Fibroblast of mammary gland (primary cell): Measurements from ENCODE around the gene TECR.
"Not testable (repeated sequence)": the region's sequence is repeated elsewhere in the genome, so short reads cannot be mapped to it uniquely, and the experiment has no call there.

Experiments used
- DNase-seq: peaks from one replicate; pipeline ENCODE4 v3.0.0-alpha.2; 2010; ENCODE audit warnings: low read depth
- H3K4me3 ChIP-seq: 2 replicates; pipeline ENCODE4 v1.5.1; 2011; ENCODE audit warnings: low read depth, mild to moderate bottlenecking, low read length, moderate library complexity; ENCODE audit not compliant: control insufficient read depth
- TF ChIP-seq, protein P1 (sequence below): conservative IDR thresholded peaks from 2 replicates; pipeline ENCODE4 v1.5.1; 2011; ENCODE audit warnings: low read depth, low read length, inconsistent platforms; ENCODE audit not compliant: control insufficient read depth, insufficient read depth

The TECR gene

DNA sequence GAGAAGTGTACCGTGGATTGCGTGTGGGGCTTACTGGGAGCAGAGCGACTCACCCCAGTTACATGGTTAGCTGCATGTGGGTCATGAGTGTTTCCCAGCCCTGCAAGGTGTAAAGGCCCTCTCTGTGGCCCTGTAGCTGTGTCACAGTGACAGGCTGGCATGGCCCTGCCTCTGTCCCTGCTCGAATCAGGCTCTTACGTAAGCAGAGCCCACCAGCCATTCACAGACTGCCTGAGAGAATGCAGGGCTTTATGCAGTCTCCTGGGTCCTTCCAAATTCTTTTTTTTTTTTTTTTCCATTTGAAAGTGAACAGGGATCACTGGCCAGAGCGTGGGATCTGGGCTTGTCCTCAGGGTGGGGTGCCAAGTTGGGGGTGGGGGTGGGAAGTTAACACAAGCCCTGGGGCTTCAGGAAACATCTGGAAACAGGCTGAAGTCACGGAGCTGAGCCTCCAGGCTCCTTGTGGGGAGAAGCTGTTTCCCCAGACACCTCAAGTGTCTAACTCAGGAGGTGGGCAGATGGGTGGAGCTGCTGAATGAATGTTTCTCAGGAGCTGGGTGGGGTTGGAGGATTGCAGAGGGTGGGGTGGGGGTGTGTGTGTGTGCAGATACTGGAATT lies 13.4 kb downstream of the TECR start:
- H3K4me3 ChIP-seq, result no peak overlapping the region
- peak; percentile 65 for DNase-seq
- TF ChIP-seq, protein P1, sequence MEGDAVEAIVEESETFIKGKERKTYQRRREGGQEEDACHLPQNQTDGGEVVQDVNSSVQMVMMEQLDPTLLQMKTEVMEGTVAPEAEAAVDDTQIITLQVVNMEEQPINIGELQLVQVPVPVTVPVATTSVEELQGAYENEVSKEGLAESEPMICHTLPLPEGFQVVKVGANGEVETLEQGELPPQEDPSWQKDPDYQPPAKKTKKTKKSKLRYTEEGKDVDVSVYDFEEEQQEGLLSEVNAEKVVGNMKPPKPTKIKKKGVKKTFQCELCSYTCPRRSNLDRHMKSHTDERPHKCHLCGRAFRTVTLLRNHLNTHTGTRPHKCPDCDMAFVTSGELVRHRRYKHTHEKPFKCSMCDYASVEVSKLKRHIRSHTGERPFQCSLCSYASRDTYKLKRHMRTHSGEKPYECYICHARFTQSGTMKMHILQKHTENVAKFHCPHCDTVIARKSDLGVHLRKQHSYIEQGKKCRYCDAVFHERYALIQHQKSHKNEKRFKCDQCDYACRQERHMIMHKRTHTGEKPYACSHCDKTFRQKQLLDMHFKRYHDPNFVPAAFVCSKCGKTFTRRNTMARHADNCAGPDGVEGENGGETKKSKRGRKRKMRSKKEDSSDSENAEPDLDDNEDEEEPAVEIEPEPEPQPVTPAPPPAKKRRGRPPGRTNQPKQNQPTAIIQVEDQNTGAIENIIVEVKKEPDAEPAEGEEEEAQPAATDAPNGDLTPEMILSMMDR, result no peak

- DNase-seq, result no peak
- TF ChIP-seq, protein P1, result no peak
- H3K4me3 ChIP-seq, result no peak overlapping the region
These were observed 14.7 kb downstream of the TECR start for GRCh38 chr19:14544047-14544446.

DNA sequence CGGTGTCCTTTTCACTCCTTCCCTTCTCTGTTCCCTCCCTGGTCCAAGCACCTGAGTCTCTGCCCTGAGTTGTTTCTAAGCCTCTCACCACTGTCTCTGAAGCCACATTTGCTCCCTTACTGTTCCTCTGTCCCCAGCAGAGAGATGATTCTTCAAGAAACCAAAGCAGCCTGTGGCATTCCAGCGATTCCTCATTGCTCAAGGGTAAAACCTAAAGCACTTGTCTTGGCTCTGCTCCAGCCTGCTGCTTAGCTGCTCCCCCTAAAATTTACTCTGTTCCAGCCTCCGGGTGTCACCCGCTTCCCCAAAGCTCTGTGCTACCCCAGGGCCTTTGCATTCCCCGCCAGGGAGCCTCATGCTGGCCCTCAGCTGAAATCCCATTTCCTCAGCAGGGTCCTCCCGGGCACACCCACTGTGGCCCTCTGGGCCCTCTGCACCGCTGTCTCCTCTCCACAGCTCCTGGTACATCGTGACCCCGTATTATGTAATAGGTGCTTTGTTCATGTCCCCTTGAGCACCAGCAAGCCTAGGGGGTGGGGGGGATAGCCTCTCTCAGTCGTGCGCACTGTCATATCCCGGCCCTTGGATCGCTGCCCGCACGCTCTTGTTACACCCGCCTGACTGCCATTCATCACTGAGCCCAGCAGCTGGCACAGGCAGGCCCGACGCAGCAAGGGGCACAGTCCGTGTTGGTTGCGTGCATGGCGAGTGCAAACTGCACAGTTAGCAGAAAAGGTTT lies 15.8 kb downstream of the TECR start:
- H3K4me3 ChIP-seq, result no peak overlapping the region
- TF ChIP-seq, protein P1, result no peak
- DNase-seq, result no peak

GRCh38 chr19:14545716-14546082 lies 16.3 kb downstream of the TECR start:
- no peak for DNase-seq
- H3K4me3 ChIP-seq, result no peak overlapping the region
- TF ChIP-seq, protein P1, result no peak

DNA sequence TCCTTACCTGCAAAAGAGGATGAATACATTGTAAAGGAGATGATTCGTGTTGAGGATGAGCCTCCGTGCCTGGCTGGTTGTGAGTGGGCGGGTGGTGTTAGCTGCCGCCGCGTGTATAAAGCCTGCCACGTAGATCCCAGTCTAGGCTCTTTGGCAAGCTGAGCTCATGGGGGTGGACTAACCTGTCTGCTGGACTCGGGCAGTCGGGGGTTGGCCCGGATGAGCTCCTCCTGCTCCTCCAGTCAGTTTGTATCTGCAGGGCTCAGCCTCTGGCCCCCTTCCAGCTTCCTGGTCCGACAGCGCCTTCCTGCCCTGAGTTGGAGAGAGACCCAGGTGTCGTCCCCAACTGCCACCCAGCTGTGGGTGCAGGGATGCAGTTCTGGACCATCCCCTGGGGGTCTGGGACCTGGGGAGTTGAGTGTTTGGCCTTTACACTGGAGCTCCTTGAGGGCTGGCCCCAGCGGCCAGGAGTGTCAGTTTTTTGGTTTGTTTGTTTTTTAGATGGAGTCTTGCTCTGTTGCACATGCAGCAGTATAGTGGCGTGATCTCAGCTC lies 20.9 kb downstream of the TECR start:
- H3K4me3 ChIP-seq, result no peak overlapping the region
- DNase-seq, result peak; percentile 35
- TF ChIP-seq, protein P1, result no peak

GRCh38 chr19:14551134-14552005 lies 22.0 kb downstream of the TECR start:
- peak; percentile 15 for DNase-seq
- not testable (repeated sequence) for H3K4me3 ChIP-seq

GRCh38 chr19:14552006-14552360 lies 22.6 kb downstream of the TECR start:
- not testable (repeated sequence) for DNase-seq, H3K4me3 ChIP-seq
